Measurements from ENCODE around the gene HMGXB3.
"Not testable (repeated sequence)": the region's sequence is repeated elsewhere in the genome, so short reads cannot be mapped to it uniquely, and the experiment has no call there.

HMGXB3 gene

DNA sequence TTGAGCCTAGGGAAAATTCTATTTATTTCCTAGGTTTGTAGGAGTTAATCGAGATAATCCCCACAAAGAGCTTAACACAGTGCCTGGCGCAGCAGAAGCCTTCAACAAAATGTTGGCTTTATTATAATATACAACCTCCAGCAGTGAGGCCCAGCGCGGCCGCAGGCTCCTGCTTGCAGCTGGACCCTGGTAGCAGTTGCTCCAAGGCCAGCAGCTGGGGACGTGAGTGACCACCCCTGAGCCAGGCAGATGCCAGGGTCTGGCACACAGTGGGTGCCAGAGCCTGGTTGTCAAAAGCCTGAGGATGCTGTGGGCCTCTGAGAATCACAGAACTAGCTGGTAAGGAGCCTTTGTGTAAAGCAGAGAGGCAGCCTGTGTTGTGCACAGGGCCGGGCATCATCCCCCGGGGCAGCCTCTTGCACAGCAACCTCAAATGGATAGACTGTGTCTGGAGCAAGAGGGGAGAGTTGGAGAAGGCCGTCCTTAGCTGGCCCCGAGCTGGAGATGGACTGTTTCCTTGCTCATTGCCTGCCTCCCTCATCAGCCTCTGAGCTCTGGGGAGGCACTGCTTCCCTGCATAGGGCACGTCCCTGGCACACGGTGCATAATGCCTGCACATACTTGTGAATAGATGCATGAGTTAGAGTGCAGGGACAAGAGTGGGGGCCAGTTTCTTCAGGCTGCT lies 68.6 kb downstream of the HMGXB3 start:
- no peak for DNase-seq (ENCODE audit: low spot score)

DNA sequence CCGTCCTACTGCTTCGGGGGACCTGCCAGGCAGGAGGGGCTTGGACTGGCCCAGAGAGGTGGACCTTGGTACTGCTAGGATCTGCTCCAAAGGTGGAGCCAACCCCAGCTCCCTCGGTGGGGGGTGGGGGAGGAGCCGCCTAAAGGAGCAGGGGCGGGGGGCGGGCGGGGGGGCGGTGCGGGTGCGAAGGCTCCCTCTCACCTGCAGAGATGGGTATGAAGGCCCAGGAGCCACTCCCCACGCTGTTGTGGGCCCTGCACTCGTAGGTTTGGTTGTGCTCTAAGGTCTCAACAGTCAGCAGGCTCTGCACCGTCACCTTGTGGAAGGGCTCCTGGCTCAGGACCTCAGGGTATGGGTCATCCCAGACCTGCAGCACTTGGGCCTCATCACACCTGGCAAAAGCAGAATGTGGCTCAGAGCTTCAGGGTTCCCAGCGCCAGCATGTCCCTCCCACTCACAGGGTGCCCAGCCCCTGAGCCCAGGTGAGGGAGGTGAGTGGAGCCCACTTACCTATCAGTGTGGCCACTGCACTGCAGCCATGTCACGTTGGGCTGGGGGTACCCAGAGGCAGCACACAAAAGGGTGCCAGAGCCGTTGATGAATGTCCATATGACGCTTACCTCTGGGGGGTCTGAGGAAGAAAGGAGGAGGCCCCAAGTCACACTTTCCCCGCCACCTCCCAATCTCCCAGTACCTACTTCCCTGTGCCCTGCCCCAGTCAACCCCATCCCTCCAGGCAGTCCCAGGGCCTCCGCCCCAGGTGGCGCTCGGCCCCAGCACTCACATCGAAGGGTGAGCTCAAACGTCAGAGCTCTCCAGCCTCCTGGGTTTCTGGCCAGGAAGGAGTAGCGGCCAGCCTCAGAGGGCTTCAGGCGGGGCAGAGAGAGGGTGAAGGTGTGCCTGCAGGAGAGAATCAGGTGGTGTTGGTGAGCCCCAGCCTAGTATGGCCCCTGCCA lies 69.4 kb downstream of the HMGXB3 start:
- DNase-seq (ENCODE audit: low spot score) = no peak

DNA sequence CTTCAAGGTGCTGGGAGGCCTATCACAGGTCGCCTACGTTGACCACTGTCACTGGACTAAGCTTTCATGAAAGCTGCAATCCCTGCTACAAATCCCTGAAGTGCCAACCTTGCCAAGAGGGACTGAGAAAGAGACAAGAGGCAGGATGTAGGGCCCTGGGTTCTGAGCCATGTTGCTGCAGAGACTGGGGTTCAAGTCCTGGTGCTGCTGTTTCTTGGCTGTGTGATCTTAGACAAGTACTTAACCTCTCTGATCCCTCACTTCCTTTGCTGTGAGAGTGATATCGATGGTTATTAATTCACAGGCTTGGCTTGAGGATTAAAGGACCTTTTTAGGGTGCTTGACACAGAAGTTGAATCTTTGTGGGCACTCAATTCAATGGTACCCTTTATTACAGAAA lies 70.3 kb downstream of the HMGXB3 start:
- DNase-seq (ENCODE audit: low spot score) = no peak

DNA sequence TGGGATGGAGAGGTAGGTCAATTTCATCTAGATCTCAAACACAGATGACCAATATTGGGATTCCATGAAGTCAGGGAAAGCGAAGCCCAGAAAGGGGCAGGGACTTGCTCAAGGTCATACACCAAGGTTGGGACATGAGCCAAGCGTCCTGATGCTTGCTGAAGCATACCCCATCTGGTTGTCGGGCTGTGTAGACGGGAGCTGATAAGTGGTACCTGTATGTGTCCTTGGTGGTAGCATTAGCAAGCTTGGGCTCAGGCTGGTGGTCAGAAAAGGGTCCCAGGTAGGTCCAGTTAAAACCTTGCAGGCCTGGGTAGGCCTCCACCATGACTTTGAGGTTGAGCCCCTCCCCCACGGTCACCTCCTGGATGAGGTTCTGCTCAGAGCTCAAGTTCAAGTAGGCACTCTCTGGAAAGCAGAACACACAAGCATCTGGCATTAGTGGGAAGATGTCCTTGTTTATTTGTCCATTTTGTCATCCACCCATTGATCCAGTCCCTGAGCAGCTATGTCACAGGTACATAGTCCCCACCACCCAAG lies 72.6 kb downstream of the HMGXB3 start:
- no peak for DNase-seq (ENCODE audit: low spot score)

DNA sequence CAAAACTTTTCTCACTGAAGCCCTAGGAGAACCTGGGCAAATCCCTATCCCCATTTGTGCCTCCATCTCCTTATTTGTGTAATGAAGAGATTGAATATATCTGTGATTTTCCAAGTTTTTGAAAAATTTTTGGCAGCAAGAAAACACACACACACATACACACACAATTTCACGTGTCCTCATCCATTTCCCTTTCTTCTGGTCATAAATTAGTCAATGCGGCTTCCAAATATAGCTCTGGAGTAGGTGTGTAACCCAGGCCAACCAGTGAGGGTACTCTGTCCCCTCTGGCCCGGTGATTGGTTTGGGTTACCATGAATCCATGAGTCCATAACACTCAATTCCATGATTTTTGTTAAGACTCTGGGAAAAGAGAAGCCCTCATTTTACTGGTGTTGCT lies 73.1 kb downstream of the HMGXB3 start:
- DNase-seq (ENCODE audit: low spot score) = no peak

DNA sequence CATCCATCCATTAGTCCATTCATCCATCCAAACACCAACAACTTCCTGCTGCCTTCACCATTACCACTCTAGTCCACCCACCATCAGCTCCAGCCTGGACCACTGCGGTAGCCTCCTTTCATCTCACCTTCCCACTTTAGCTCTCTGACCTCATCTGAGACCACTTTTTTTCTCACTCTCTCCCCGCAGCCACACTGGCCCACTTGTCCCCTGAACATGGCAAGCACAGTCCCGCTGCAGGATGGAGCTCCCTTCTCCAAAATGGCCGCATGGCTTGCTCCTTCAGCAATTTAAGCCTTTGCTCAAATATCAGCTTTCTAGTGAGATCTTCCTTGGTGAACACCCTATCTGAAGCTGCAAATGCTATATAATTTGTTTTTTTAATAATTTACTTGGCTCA lies 74.7 kb downstream of the HMGXB3 start:
- DNase-seq (ENCODE audit: low spot score) = no peak

DNA sequence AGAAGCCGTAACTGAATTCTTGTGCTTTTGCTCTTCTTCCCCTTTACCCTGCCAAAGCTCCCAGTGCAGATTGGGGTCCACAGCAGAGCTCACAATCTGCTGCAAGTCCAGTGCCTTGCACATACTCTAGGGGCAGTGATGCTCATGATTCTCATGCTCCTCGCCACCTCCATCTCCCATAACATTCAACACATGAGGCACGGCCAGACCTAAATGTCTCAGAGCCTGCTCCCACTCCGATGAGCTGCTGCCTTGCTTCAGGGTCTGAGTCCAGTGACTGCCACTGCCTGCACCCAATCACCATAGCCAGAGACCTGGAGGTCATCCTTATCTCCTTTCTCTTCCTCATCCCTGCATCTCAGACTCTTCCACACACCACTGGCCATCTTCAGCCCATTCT lies 75.3 kb downstream of the HMGXB3 start:
- no peak for DNase-seq (ENCODE audit: low spot score)

DNA sequence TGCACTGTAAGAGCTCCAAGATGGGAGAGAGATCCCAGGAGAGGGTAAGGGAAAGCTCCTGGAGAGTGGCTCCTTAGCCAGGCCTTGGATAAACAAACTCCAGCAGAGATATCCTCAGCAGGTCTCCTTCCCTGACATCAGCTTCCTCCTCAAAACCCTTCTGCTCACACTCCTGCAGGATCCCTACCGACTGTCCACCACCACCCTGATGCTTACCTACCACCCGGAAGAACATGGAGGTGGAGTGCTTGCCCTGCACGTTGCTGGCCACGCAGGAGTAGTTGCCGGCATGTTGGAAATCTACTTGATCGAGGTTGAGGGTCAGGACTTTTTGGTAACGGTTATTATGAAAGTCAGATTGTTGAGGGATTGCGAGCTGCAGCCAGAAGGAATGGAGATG lies 76.5 kb downstream of the HMGXB3 start:
- DNase-seq (ENCODE audit: low spot score) = no peak

DNA sequence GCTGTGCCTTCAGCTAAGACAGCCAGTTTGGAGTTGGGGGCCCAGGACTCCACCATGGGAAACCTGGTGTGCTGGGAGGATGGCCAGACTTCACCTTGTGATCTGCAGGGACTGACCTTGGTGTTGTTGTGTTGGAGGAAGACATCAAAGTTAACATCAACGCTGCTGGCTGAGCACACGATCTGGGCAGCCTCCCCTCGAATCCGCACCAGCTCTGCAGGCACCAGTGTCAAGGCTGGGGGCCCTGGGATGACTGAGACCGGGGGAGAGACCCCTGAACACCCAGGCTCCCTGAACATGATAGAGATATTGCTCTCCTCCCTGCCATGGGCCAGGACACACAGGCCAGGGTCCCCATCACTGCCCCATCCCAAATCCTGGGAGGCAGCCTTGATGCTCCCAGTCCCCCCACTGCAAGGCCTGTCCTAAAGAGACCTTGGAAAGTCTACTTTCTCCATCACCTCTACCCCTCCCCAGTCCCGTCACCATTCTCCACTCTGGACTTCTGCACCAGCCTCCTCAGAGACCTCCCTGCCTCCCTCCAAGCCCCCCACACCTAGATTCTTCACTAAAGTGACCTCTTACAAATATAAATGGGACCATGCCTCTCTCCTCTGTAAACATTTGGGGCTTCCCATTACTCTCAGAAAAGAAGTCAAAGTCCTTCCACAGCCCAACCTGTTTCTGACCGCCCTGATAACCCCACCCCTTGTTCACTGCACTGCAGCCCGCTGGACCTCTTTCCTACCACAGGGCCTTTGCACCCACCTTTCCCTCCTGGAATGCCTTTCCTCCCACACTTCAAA lies 77.7 kb downstream of the HMGXB3 start:
- no peak for DNase-seq (ENCODE audit: low spot score)

DNA sequence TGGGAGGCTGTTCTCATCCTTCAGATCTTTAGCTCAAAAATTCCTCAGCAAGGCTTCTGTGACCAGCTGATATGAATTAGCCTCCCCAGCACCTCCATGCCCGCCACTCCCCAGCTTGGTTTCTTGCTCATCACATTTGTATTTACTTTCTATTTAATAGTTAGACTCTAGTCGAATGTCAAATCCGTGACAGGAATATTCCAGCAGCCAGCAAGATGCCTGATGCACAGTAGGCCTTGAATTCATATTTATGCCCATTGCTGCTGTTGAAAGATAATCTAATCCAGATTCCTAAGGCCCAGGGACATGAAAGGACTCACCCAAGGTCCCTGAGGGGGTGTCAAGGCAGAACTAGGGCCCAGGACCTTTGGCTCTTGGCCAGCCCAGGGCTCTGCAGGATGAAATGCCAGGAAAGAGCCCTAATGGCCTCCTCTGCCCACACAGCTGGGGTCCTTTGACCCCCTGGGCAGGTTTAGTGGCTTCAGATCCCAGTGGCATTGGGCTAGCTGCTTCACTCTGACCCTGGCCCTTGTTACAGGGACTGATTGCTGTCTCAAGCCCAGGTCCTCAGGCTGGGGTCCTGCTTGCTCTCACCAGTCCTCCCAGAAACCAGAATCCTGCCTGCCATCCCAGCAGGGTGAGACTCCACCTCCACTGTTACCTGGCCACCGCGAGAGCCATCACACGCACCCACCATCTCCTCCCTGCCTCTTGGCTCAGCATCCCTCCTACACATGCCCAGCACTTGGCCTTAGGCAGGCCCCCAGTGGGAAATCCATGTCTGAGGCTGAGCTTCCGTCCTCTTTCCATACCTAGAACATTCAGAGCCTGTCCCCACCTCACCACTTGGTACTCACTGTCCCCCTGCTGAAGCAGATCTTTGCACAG lies 78.5 kb downstream of the HMGXB3 start:
- no peak for DNase-seq (ENCODE audit: low spot score)

DNA sequence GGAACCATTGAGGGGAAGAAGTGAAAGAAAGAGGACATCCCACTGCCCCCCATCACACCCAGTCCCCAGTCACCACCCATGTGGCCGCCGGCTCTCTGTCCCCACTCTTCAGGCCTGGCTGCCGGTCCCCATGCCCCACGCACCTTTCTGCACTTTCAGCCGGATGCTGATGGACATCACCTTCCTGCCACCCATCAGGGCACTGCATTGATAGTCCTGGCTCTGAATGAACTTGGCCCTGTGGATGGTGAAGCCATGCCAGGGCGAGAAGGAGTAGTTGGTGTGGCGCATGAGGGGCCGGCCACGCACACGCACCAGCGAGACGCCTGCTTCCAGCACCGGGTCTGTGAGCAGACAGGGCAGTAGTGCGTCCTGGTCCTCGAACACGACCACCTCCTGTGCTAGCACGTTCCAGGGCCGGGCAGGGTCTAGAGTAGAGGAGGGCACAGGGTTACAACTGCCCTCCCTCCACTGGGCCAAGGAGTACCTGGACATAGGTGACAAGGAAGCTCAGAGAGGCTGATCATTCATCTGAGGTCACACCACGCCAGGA lies 79.4 kb downstream of the HMGXB3 start:
- no peak for DNase-seq (ENCODE audit: low spot score)

DNA sequence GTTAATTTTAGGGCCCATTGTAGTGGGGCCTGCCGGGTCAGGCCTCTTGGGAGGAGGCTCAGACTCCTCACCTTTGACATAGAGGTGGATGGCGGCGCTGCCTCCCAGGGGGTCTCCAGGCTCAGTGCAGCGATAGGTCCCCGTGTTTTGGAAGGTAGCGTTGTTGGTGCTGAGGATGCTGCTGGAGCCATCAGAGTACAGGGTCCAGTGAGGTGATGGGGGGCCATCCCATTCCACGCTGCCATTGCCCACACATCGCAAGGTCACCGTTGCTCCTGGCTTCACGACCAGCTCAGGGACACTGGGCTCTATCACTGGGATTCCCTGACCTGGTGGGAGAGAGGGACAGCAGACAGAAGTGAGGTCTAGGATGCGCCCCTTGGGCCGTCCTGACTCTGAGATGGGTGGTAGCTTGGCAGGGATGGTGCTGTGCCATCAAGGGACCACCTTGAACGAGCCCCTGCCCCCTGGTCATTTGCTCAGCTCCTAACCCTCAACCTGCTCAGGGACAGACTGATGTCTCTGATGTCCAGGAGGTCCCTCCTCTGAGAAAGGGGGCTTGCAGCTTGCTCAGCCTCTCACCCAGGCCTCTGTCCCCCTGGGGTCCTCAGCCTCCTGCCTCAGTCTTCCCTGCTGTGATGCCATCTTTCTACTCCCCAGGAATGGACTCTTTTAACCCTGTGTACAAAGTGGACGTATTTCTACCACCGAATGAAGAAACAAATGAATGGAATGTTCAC lies 80.3 kb downstream of the HMGXB3 start:
- DNase-seq (ENCODE audit: low spot score) = no peak

DNA sequence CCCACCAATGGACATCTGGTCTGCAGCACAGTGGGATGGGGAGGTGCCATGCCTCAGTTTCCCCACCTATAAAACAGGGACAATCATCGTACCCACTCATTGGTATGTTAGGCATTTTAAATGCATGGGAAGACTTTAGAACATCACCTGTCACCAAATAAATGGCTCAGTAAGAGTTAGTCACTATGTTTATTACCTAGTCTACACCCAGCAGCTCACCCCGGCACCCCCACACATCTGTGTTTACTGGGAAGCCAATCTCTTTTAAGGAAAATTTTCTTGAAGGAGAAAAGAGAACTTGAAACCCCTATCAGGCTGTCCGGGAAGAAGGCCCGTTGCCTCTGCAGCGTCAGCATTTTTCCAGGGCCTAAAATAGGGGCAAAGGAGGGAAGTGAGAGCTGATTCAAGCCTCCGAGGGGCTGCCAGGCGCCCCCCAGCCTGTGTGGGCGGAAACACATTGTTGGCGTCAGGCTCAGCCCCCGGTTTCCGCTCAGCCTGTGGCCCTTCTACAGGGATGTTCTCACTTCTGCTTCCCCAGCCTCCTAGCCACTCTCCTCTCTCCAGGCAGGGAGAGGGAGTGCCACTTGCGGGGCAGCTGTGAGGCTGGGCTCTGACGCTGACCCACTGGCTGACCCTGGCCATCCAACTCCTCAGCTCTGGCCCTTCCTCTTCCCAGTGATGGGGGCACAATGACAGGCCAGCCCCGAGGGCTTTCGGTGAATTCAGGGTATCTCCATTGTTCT lies 81.2 kb downstream of the HMGXB3 start:
- no peak for DNase-seq (ENCODE audit: low spot score)

DNA sequence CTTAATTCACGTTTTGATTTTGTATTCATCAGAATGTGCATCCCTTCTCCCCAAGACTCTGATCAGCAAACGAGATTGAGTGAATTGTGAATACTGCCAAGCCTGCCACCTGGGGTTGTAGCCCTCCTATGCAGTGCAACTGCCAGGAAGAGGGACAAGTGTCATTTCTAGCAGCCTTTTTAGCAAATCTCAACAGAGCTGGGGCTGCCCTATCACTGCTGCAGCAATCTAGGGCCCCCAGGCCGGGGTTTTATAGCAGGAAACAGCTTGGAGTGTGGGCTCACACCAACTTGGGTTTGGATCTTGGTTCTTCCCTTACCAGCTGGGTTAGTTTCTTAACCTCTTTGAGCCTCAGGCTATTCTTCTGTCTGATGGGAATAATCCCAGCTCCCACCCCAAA lies 81.8 kb downstream of the HMGXB3 start:
- DNase-seq (ENCODE audit: low spot score) = no peak

DNA sequence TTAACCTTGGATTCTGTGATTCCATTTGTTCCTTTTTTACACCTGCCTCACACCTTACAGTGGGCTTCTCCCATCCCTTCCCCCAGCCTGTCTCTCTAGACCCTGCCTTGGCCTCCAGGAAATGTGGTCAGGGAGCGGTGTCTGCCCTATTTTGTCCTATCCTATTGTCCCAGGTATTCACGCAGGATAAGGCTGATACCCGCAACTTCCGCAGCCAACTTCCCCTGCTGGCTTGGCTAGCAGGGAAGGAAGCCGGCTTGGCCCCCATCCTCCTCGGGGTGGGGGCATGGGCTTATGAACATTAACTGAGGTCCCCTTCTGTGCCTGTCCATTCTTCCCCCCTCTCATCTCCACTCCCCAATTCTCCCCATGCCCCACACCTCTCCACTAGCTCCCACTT lies 82.3 kb downstream of the HMGXB3 start:
- no peak for DNase-seq (ENCODE audit: low spot score)

DNA sequence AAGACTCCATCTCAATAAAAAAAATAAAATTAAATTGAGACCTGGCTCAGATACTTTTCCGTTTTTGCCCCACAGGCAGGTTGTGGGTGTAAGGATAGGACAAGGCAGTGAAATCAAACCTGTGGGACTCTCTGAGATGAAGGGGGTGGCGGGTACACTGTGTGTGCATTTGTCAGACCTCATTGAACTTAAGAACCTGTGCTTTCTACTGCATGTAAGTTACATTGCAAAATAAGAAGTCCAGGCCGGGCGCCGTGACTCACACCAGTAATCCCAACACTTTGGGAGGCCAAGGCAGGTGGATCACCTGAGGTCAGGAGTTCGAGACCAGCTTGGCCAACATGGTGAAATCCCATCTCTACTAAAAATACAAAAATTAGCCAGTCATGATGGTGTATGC lies 84.2 kb downstream of the HMGXB3 start:
- DNase-seq (ENCODE audit: low spot score) = not testable (repeated sequence)

DNA sequence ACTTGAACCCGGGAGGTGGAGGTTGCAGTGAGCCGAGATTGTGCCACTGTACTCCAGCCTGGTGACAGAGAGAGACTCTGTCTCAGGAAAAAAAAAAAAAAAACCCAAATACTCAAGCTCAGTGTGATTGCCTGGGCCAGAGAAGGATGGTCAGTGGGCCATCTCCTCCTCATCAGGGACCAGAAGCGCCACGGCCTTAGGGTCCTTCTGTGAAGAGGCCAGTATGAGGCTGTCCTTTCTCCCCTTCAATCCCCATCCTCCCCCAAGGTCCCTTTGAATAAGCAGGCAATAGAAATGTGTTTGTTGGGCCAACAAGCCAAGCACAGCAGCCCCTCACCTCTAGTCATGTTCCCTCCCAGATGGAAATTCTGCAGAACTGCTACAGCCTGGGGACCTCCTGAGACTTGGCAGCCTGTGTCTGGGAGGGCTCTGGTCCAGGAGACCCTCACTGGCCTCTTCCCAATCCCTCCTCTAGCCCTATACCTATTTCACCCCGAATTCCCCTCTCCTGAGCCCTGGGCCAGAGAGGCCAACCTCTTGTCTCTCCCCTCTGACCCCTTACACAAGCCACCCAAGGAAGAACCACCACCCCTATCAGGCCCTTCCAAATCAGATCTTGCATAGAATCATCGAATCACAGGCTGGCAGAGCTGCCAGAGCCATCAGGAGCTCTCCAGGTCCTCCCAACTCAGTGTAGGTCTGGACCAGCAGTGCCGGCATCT lies 84.8 kb downstream of the HMGXB3 start:
- DNase-seq (ENCODE audit: low spot score) = no peak

DNA sequence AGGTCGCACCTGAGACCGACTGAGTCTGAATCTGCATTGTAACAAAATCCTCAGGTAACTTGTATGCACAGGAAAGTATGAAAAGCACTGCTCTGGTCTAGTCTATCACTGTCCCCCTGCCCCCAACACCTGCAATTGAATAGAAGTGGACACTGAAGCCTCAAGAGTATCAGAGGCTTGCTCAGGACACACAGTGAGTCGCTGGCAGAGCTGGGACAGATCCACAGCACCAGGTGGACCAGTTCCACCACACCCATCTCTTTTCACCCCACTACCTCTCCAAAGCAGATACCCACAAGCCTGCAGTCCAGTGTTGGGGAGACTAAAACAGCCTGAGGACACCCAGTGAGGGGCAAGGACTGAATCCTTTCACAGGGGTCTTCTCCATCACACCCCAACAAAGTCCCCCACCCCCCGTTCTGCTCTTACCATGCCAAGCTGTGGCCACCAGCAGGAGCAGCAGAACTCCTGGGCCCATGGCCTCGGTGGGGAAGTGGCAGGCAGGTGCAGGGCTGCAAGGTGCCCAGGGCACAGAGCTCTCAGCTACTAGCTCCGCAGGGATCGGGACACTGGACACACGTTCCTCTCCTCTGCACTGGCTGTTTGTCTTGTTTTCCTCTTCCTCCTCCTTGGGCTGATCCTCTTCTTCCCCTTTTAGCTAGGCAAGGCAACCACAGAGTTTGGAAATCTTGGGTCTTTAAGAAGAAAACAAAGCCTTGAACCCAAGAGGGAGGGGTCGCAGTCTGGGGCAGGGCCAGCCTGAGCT lies 85.6 kb downstream of the HMGXB3 start, which contains the start of gene CSF1R:
Gene CSF1R, minus strand, starts transcription at position 605 of the 766 bp plus-strand sequence. Its CDS starts 127 bp downstream, at position 478.
- no peak for DNase-seq (ENCODE audit: low spot score)
